HG03039 (cell line): ENCODE results near the gene CSTB.

ENCODE experiments used
- ATAC-seq: cut with Tn5 transposase; IDR thresholded peaks from one replicate; pipeline ENCODE4 v1.9.1; 2021; ENCODE audit warnings: mild to moderate bottlenecking, moderate library complexity; ENCODE audit not compliant: unreplicated experiment

CSTB gene

DNA sequence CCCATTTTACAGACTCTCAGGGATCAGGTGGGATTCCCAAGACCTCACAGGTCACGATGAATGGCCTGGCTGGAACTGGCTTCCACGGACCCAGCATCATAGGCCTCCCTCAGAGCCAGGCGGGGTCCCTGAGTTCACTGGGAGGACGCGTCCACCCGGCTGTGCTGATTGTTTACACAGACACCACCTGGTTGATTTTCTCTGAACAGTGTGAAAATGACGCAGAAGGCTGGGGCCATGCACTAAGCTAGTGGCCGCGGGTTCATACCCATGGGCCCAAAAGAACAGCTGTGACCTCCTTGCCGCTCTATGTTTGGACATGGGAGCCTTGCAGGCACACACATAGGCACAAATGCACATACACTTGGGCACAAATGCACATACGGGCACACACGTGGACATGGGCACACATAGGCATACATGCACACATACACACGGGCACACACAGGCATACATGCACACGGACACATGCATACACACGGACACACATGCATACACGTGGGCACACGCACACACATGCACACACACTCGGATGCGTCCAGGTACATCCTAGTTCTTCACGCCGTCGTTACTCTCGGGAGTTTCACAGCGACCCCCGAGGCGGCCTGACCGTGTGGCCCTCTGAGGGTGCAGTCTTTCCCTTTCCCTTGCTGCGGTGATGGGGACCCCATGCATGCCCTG lies 23.2 kb downstream of the CSTB start:
- no peak for ATAC-seq

DNA sequence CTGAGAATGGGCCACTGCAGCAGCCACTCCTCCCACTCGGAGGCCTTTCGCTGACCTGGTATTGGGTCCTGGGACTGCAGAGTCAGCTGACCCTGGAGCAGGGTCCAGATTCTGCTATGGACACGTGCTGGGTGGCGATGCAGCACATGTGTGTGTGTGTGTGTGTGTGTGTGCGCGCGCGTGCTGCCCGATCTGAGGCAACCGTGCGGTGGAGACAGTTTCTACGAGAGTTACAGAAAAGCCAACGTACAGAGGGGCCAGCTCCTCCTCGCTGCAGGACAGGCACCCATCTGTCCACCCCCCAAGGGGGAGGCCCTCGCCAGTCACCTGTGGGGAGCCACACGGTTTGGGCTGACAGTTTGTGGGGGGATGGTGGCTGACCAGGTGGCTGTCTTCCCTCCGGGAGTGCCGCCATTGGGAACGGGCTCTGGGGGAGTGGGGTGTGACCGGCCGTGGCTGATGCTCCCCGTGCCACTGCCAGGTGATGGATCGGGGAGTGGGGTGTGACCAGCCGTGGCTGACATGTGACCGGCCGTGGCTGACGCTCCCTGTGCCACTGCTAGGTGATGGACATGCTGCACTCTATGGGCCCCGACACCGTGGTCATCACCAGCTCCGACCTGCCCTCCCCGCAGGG lies 24.0 kb downstream of the CSTB start:
- ATAC-seq: no peak

DNA sequence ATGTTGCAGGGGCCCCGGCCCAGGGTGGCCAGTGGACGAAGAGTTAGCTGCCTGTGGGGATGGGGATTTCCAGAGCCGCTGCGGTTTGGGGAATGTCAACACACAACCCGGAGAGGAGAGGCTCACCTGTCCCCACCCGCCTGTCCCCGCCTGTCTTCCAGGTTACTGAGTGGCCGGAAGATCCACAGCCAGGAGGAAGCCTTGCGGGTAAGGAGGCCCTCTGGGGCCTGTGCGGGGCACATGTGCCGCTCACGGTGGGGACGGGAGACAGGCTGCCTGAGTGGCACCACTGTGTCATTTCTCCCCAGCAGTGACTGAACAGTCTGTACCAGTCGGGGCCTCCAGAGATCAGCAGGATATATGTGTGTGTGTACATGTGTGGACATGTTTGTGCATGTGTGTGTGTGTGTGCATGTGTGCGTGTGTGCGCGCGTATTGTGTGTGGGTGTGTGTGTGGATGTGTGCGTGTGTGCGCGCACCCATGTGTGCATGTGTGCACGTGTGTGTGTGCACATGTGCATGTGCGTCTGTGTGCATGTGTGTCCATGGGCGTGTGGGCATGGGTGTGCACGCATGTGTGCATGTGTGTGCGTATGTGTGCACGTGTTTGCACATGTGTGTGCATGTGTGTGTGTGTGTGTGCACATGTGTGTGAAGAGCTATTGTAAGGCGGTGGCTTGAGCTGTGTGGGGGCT lies 25.6 kb downstream of the CSTB start:
- no peak for ATAC-seq

DNA sequence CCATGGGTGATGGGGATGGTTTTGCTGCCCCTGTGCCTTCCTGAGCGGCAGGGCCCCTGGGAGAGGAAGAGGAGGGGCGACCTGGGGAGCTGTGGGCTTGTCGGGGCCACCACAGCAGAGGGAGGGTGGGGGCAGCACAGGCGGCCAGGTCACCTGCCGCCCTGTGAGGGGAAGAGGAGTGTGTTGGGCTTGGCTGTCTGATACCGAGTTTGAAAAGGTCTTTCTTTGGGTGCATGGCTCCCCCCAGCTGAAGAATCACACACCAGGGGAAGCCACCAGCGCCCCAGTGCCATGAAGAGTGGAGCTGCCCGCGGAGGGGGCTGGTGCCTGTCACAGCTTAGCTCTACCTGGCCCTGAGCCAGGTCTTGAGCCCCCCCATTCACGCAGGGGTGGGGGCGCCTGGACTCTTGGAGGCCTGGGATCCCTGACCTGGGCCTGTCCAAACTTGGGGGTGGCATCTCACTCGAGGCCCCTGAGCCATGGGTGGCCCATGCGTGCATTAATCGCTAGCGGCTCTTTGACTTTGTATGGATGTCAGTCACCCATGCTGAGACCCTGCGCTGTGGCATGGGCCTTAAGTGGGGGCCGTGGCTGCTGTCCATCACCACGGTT lies 26.4 kb downstream of the CSTB start:
- no peak for ATAC-seq

DNA sequence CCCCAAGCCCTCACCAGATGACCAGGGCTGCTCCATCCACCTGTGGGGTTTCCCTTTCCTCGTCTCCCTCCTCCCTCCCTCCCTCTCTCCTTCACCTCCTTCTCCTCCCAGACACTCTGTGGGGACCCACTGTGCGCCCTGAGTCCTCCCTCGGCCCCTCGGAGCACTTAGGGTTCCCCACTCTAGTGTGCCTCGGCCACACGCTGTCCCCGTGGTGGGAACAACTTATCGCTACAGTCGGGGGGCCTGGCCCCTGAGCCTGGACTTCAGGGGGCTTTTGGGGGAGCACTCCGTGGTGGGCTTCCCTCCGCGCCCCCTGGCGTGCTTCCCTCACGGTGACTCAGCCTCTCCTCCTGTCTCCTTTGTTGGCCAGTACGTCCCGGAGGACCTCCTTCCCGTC lies 27.5 kb downstream of the CSTB start:
- no peak for ATAC-seq

DNA sequence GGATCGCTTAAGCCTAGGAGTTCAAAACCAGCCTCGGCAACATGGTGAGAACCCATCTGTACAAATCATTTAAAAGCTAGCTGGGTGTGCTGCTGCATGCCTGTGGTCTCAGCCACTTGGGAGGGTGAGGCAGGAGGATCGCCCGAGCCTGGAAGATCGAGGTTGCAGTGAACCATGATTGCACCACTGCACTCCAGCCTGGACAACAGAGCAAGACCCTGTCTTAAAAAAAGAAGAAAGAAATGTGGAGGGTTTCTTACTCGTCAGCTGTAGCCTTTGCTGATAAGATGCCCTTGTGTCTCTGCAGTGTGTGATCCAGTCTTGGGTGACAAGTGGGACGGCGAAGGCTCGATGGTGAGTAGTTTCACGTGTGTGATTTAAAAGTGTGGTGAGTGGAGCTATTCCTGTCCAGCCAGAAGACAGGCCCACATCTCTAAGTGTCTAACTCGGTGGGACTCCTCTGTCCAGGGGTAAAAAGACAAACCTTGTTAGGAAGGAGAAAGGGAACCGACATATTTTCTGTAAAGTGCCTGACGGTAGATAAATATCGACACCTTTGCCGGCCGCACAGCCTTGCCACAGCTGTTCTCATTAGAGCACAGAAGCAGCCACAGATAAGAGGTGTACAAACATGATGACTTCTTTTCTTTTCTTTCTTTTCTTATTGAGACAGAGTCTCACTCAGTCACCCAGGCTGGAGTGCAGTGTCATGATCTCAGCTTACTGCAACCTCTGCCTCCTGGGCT lies 30.2 kb downstream of the CSTB start:
- no peak for ATAC-seq

DNA sequence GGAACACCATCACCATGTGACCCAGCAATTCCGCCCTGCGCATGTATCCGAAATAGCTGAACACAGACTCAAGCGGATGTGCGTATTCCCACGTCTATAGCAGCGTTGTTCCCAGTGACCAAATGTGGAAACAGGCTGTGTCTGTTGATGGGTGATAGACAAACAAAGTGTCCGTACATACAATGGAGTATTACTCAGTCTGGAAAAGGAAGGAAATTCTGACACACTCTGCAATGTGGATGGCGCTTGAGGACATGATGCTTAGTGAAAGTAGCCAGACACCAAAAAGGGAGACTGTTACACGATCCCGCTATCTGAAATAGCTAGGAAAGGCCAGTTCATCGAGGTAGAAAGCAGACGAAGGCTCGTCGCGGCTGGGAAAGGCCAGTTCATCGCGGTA lies 31.4 kb downstream of the CSTB start:
- ATAC-seq: no peak

DNA sequence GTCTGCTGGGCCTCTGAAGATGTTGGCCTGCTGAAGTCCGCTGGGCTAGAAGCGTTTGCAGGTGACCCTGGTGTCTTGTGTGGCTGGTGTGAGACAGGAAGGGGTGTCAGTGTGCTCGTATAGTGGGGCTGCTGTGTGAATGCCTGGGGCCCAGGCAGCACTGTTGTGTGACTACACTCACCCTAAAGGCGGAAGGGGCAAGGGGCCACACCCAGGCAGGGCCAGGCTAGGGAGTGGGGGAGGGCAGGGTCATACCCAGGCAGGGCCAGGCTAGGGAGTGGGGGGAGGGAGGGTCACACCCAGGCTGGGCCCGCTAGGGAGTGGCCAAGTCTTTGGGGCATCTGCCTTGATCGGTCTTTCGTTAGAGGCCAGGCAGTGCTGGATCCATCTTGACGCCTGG lies 32.2 kb downstream of the CSTB start:
- no peak for ATAC-seq

DNA sequence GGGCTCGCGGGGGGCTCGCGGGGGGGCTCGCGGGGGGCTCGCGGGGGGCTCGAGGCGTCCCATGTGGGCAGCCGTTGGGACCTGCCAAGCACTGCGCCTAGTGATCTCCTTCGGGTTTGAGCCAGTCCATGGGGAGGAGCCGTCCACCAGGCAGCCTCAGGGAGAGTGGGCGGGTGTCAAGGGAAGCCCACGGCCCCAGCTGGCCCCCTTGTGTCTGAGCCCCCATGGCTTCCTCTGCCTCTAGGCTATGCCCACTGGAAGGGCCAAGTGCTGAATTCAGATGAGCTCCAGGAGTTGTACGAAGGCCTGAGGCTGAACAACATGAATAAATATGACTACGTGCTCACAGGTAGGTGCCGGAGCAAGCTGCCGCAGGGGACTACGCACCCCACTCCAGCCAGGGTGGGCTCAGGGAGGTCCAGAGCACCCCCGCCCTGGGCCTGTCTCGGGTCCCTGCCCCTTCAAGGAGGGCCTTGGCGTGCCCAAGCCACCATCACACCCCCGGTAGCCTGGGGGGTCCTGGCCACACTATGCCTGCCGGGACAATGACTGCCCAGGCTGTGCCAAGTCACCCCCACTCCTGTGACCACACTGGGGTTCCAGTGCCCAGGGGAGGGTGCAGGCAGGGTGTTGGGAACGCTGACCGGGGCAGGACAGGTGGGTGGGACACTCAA lies 34.5 kb downstream of the CSTB start:
- ATAC-seq: no peak

DNA sequence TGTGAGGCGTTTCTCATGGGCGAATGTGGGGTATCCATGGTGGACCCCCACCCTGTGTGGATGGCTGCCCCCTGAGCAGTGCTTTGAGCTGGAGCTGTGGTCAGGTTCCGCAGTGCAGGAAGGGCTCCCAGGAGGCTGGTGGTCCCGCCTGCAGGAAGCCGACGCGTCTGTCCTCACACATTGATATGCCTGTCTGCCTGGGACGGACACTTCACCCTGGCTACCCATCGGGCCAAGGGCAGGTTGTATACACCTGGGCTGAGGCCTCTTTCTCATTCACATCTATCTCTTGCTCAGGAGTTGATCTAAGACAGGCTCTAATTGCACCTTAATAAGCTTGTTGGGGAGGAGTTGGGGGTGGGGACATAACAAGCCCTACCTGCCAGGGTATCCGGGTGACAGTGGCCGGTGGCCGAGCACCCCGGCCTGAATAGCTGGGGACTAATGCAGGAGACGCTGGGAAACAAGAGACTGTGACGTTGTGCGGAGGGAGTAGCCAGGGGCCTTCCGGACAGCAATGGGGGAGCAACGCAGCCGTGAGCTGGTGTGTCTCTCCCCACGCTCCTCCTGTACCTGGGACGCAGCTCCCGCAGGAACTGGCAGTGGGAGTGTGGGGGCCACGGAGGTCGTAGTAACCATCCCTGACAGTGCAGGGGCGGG lies 35.5 kb downstream of the CSTB start:
- no peak for ATAC-seq

DNA sequence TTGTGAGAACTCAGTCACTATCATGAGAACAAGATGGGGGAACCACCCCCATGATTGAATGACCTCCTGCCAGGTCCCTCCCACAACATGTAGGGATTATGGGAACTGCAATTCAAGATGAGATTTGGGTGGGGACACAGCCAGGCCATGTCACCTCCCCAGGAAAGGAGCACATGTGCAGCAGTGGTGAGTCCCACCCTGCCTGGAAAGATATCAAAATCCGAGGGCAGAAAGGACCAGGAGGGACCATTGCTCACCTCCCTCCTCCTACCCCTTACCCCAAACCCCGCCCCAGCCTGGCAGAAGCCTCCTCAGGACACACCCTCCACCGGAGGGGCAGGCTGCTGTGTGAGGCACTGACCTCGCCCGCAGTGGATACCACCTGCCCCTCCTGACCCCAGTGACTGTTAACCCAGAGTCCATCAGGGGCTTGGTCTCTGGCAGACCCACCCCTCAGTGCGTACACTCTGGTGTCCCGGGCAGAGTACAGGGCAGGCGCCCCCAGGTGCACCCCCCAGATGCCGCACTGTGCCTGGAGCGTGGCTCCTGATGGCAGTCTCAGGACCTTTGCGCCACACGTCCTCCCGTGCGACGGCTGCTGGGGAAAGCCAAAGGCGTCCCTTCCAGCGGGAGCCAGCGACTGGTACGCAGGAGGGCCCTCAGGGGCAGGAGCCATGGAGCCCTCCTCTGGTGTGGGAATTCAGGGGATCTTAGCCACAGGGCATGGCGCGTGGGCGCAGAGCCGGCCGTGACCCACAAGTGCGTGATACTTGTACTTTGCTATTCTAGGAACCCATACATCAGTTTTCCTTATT lies 36.3 kb downstream of the CSTB start:
- ATAC-seq: no peak

DNA sequence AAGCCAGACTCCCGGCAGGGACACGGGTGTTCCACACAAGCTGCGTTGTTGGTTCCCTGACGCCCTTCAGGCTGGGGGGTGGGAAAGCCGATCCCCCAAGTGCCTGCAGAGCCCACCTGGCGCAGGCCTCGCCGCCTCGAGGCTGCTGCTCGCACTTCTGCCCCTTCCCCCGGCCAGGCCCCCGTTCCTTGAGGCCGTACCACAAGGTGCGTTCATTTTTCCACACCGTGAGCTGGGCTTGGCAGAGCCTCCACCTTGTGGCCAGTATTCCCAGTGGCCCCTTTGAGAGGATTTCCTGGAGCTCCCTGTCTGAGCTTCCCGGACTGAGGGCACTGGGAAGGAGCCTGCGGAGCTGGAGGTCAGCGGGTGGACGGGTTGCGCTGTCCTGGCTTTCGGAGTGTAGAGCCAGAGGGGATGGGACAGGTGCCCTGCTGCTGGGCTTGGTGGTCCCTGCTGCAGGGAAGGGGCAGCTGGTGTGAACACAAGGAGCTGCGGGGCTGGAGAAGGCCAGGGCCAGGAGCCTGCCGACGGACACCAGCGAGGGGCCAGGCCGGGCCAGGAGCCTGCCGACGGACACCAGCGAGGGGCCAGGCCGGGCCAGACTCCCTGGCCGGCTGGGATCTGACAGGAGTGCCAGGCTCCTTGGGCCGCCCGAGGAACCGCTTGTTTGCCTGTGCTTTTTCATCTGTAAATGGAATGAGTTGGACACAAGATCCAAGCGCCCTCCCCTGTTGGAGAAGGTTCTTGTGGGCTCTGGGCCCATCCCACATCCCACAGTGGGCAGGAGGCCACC lies 38.8 kb downstream of the CSTB start:
- no peak for ATAC-seq

DNA sequence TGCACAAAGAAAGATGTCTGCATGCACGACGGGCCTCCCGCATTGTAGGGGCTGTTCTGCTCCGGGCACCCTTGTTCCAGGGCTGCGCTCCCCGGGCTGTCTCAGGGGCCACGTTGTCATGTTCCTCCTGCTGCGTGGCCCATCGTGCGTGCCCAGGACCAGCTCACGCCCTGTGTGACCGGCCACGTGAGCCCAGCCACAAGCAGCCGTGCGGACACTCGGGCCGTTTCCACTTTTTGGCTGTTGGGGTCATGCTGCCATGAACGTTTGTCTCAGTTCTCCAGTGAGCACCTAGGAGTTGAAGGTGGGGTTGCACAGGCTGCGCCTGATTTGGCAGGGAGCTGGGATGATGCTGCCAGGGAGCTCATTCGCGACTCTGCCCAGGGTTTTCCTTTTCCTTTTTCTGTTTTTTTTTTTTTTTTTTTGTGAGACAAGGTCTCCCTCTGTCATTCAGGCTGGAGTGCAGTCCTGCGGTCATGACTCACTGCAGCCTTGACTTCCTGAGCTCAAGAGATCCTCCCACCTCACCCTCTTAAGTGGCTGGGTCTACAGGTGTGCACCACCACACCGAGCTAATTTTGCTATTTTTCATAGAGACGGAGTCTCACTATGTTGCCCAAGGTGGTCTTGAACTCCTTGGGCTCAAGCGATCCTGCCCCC lies 39.8 kb downstream of the CSTB start:
- ATAC-seq: no peak

DNA sequence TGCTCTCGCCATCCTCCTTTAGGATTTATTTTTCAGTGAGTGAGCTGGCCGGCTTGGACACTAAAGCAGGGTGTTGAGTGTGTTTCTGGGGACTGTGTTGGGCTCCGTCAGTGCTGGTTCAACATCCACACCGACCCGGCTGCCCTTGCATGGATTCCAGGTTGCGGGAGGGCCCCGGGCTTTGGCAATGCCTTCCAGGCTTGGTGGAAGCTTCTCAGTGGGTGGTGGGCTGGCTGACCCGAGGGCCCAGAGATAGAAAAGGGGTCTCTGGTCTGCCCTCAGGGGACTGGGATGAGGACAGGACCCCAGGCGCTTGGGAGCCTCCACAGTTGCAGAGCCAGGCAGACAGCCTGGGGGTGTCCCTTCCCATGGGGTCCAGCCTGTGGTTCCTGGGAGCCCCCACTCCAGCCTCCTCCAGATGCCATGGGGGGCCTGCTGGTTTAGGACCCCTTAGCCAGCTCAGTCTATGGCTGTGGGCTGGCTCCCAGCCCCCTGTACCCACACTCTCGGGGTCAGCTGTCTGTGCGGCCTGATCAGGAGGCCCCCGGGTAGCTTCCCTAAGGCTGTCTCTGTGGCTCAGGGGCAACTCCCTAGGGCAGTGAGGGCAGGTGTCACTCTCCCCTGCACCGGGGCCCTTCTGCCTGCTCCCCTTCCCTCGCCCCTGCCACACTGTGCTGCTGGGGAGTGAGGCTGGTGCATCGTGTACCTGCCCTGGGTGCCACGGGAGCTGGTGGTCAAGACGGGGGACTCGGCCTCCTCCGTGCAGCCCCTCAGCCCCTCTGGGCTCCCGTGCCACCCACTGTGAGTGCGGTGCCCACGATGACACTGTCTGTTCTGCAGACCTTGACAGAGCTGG lies 40.6 kb downstream of the CSTB start:
- ATAC-seq: no peak

DNA sequence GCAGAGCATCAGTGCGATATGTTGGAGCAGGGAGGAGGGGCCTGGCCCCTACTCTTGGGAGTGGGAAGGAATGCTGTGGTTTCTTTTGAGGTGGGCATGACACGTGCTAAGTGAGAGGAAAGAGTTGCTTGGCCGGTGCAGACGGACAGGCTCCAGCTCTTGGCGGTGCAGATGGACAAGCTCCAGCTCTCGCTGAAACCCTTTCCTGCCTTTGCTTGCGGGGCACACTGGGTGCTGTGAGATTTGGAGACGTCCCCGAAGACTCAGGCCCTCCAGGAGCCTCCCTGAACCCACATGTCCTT lies 41.2 kb downstream of the CSTB start:
- ATAC-seq: no peak

DNA sequence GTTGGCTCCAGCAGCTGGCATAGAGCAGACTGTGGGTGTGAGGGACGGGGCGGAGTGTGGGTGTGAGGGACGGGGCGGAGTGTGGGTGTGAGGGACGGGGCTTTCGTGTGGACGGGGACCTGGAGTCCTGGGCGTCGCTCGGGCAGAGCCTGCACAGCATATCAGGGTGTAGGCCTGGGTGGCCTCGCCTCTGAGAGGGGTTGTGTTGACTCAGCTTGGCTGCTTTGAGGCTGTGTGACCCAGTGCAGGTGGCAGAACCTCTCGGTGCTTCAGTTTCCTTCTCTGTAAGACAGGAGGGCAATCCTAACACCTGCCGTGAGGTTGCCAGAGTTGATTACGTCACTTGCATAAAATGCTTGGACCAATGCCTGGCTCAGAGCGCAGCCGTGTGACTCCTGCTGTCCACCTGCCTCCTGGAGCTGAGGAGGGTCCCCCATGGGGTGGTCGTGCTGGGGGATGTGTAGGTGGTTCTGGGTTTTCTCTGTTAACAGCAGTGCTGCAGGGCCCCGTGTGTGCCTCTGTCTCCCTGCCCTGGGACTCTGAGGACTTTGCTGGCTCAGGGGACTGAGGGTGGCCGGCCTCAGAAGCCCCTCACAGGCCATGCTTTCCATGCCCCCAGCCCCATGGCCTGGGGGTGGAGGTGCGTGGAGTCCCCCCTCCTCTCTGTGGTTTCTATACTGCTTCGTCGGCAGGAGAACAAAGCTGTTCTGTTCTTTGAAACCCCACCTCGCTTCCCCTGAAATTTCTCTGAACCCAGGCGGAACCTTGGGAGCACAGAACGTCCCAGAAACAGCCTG lies 41.8 kb downstream of the CSTB start:
- ATAC-seq: no peak
